ENCODE measurements around the gene ELF4. TPM values are rescaled to one million over a fixed set of nuclear protein-coding genes. Genes with fewer than 3 reads are reported as not detected.

The ELF4 gene
- total RNA-seq, 1 experiment from 2014 or later: 1.9 TPM

- TF ChIP-seq AFF4 (CRISPR knock-in tag; IDR thresholded peaks at IDR 0.05; ENCODE audit: borderline replicate concordance) (no peak), ZNF121 (CRISPR knock-in tag; IDR thresholded peaks at IDR 0.05) (no peak), STAT6 (CRISPR knock-in tag; conservative IDR thresholded peaks at IDR 0.05; ENCODE audit: low read depth) (no peak), TEAD1 (CRISPR knock-in tag; IDR thresholded peaks at IDR 0.05) (no peak), TP53 (CRISPR knock-in tag; IDR thresholded peaks at IDR 0.05) (no peak), IRF2 (CRISPR knock-in tag; IDR thresholded peaks at IDR 0.05; ENCODE audit: borderline replicate concordance, low read depth) (no peak), NR3C1 (CRISPR knock-in tag; conservative IDR thresholded peaks at IDR 0.05; ENCODE audit: low read depth) (no peak), ELF4 (CRISPR knock-in tag; IDR thresholded peaks at IDR 0.05; ENCODE audit: low read depth) (no peak)
- TF ChIP-seq, protein P1, sequence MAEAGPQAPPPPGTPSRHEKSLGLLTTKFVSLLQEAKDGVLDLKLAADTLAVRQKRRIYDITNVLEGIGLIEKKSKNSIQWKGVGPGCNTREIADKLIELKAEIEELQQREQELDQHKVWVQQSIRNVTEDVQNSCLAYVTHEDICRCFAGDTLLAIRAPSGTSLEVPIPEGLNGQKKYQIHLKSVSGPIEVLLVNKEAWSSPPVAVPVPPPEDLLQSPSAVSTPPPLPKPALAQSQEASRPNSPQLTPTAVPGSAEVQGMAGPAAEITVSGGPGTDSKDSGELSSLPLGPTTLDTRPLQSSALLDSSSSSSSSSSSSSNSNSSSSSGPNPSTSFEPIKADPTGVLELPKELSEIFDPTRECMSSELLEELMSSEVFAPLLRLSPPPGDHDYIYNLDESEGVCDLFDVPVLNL (CRISPR knock-in tag; IDR thresholded peaks at IDR 0.05; ENCODE audit: borderline replicate concordance, low read depth): no peak
These were observed 86.2 kb downstream of the ELF4 start (continued) for GRCh38 chrX:130024127-130024526.

DNA sequence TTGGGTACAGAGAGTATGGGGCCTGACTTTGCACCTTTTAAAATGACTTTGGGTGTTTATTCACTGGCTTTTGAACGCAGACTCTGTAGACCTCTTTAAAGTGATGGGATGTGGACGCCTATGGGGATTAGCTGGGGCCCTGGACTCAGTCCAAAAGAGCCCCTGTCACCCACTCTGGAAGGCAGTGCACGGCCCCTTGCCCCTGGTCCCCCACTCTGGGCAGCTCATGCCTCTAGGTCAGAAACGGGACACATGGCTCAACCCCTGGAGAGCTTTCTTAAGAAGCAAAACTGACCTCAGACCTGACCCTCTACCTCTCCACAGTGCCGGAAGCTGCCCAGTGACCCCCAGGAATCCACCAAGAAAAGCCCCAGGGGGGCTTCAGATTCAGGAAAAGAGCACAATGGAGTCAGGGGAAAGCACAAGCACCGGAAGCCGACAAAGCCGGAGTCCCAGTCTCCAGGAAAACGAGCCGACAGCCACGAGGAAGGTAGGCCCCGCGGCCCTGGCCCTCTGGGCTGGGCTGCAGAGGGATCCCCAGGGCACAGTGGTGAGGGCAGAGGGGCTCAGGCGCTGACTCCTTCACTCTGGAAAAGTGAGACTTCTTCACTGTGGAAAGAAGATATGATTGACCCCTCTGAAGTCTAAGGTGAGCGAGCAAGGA, 89.5 kb downstream of the ELF4 start:
- ChIA-PET CTCF (no interaction called here), POLR2A (no interaction called here)
- no peak for TF ChIP-seq MXD4 (CRISPR knock-in tag; IDR thresholded peaks at IDR 0.05; ENCODE audit: borderline replicate concordance)
- TF ChIP-seq ZBTB43 (CRISPR knock-in tag; IDR thresholded peaks at IDR 0.05): no peak
- TF ChIP-seq IRF1 (CRISPR knock-in tag; IDR thresholded peaks at IDR 0.05): no peak
- no peak for TF ChIP-seq TEAD1 (CRISPR knock-in tag; IDR thresholded peaks at IDR 0.05)
- TF ChIP-seq HMGA2 (CRISPR knock-in tag; IDR thresholded peaks at IDR 0.05): no peak
- no peak for TF ChIP-seq SMAD4 (CRISPR knock-in tag; IDR thresholded peaks at IDR 0.05)
- TF ChIP-seq STAT6 (CRISPR knock-in tag; conservative IDR thresholded peaks at IDR 0.05; ENCODE audit: low read depth): no peak
- TF ChIP-seq KAT7 (CRISPR knock-in tag; IDR thresholded peaks at IDR 0.05; ENCODE audit: borderline replicate concordance): no peak
- TF ChIP-seq CBFB (CRISPR knock-in tag; IDR thresholded peaks at IDR 0.05; ENCODE audit: low read depth): no peak
- no peak for TF ChIP-seq ZSCAN18 (CRISPR knock-in tag; IDR thresholded peaks at IDR 0.05)

More for the DNA sequence above, 89.5 kb downstream of the ELF4 start:
- no peaks in the 10 kb centered on the region for H3K9me3 Mint-ChIP-seq
- H3K4me1 Mint-ChIP-seq: peaks cover 8% of the 10 kb centered on the region
- no peaks in the 10 kb centered on the region for H3K27me3 Mint-ChIP-seq (ENCODE audit: low read depth)
- H3K36me3 Mint-ChIP-seq: no peaks in the 10 kb centered on the region
- no peak for DNase-seq (ENCODE audit: low spot score)
- no peak overlapping the region for H3K4me3 Mint-ChIP-seq
- no peak for ATAC-seq
- H3K27ac Mint-ChIP-seq: no peak overlapping the region

All from WTC11 (cell line).